GM23338 (cell line): ENCODE results near the gene ANKRD55. TPM values are rescaled to one million over a fixed set of nuclear protein-coding genes. Genes with fewer than 3 reads are reported as not detected.

Experiments
- ATAC-seq: fragments of 200-7000 bp; cut with Tn5 transposase; 3 replicates; pipeline ENCODE4 v1.9.1; 2020
- DNase-seq: peaks from one replicate; pipeline ENCODE4 v3.0.0-alpha.2; 2015; ENCODE audit warnings: low spot score
- H2AFZ ChIP-seq: fragments of 200-600 bp; sonication (generic); 2 replicates; pipeline ENCODE4 v1.8.0; 2016; ENCODE audit warnings: antibody characterized with exemption, mild to moderate bottlenecking, moderate library complexity
- H3F3A ChIP-seq: fragments of 200-600 bp; sonication (generic); replicated peaks from 2 replicates; pipeline ENCODE4 v1.8.0; 2017; ENCODE audit warnings: antibody characterized with exemption, mixed run types, low read depth
- H3K27ac ChIP-seq: fragments of 200-600 bp; sonication (generic); 2 replicates; pipeline ENCODE4 v1.6.1; 2016; ENCODE audit warnings: low read depth
- H3K27me3 ChIP-seq: fragments of 200-600 bp; sonication (generic); 2 replicates; pipeline ENCODE4 v1.8.0; 2016; ENCODE audit warnings: mild to moderate bottlenecking, mixed run types, moderate library complexity; ENCODE audit not compliant: insufficient read depth
- H3K36me3 ChIP-seq: fragments of 200-600 bp; sonication (generic); 2 replicates; pipeline ENCODE4 v1.8.0; 2016; ENCODE audit warnings: mild to moderate bottlenecking; ENCODE audit not compliant: insufficient read depth
- H3K4me1 ChIP-seq: fragments of 200-600 bp; sonication (generic); 2 replicates; pipeline ENCODE4 v1.8.0; 2016; ENCODE audit warnings: mild to moderate bottlenecking, moderate library complexity; ENCODE audit not compliant: insufficient read depth
- H3K4me2 ChIP-seq: fragments of 200-600 bp; sonication (generic); 2 replicates; pipeline ENCODE4 v1.7.1; 2017; ENCODE audit warnings: mixed run types
- H3K4me3 ChIP-seq: fragments of 200-600 bp; sonication (generic); 2 replicates; pipeline ENCODE4 v1.6.1; 2016; ENCODE audit warnings: mixed run types
- H3K79me2 ChIP-seq: fragments of 200-600 bp; sonication (generic); replicated peaks from 2 replicates; pipeline ENCODE4 v1.8.0; 2017; ENCODE audit warnings: mild to moderate bottlenecking; ENCODE audit not compliant: insufficient read depth
- H3K9me2 ChIP-seq: fragments of 200-600 bp; sonication (generic); 2 replicates; pipeline ENCODE4 v1.8.0; 2017; ENCODE audit not compliant: insufficient read depth
- H4K20me1 ChIP-seq: fragments of 200-600 bp; sonication (generic); replicated peaks from 2 replicates; pipeline ENCODE4 v1.8.0; 2017; ENCODE audit warnings: mild to moderate bottlenecking; ENCODE audit not compliant: insufficient read depth
- H3K27ac Mint-ChIP-seq: 2 replicates; pipeline ENCODE4 v1.8.0; 2020; ENCODE audit warnings: inconsistent platforms, mild to moderate bottlenecking, moderate library complexity, mixed read lengths
- H3K27me3 Mint-ChIP-seq: 3 replicates; pipeline ENCODE4 v1.8.0; 2022; ENCODE audit warnings: low read depth, mild to moderate bottlenecking, moderate library complexity, mixed read lengths, inconsistent platforms; ENCODE audit not compliant: insufficient read depth, poor library complexity
- H3K36me3 Mint-ChIP-seq: 3 replicates; pipeline ENCODE4 v1.8.0; 2021; ENCODE audit warnings: low read depth, mild to moderate bottlenecking, inconsistent platforms, moderate library complexity, mixed read lengths
- H3K4me1 Mint-ChIP-seq: 3 replicates; pipeline ENCODE4 v1.8.0; 2020; ENCODE audit warnings: mild to moderate bottlenecking, inconsistent platforms, mixed read lengths
- H3K4me3 Mint-ChIP-seq: 3 replicates; pipeline ENCODE4 v1.8.0; 2021; ENCODE audit warnings: moderate library complexity, mild to moderate bottlenecking, inconsistent platforms, mixed read lengths
- H3K9me3 Mint-ChIP-seq: 3 replicates; pipeline ENCODE4 v1.8.0; 2020; ENCODE audit warnings: moderate library complexity, mild to moderate bottlenecking, inconsistent platforms, mixed read lengths
- CREB1 ChIP-seq: fragments of 250-450 bp; sonication (Bioruptor Pico); IDR thresholded peaks from 2 replicates; pipeline ENCODE4 v1.5.0; 2020; ENCODE audit warnings: low read depth, mild to moderate bottlenecking, moderate library complexity
- EZH2 ChIP-seq: fragments of 200-600 bp; sonication (generic); IDR thresholded peaks from one replicate; pipeline ENCODE4 v1.8.0; 2017; ENCODE audit warnings: antibody characterized with exemption, mild to moderate bottlenecking, low read depth; ENCODE audit not compliant: unreplicated experiment
- EZH2phosphoT487 ChIP-seq: fragments of 200-600 bp; sonication (generic); IDR thresholded peaks from one replicate; pipeline ENCODE4 v1.8.1; 2018; ENCODE audit warnings: antibody characterized with exemption; ENCODE audit not compliant: unreplicated experiment
- JUNB ChIP-seq: IDR thresholded peaks from one replicate; pipeline ENCODE4 v1.6.1; 2016; ENCODE audit warnings: antibody characterized with exemption; ENCODE audit not compliant: unreplicated experiment
- POLR2AphosphoS5 ChIP-seq: IDR thresholded peaks from 2 replicates; pipeline ENCODE4 v1.6.1; 2016; ENCODE audit warnings: antibody characterized with exemption, low read depth
- STAT1 ChIP-seq: IDR thresholded peaks from one replicate; pipeline ENCODE4 v1.6.1; 2016; ENCODE audit warnings: antibody characterized with exemption; ENCODE audit not compliant: unreplicated experiment
- ZNF114 ChIP-seq: fragments of 250-450 bp; sonication (Bioruptor Pico); IDR thresholded peaks from 2 replicates; pipeline ENCODE4 v1.5.0; 2020; ENCODE audit warnings: mild to moderate bottlenecking, moderate library complexity
- ZNF331 ChIP-seq: fragments of 250-450 bp; sonication (Bioruptor Pico); IDR thresholded peaks from 2 replicates; pipeline ENCODE4 v1.5.0; 2020; ENCODE audit warnings: low read depth, mild to moderate bottlenecking, moderate library complexity
- polyA plus RNA-seq: library from polyadenylated mRNA; unstranded; fragments of >200 nt; fragmentation: Nextera tagmentation; extraction: Ambion mirVana; gene quantifications from 2 replicates; pipeline ENCODE4 v1.2.1, GENCODE V29; 2016
- total RNA-seq: library from RNA; depleted of rRNA; stranded (reverse); fragments of >200 nt; shearing (Covaris generic); gene quantifications from 2 replicates; pipeline ENCODE4 v1.2.3, GENCODE V29; 2014
- TF ChIP-seq, protein P1 (sequence below), 2 experiments: fragments of 200-600 bp in 1 of 2; sonication (generic) in 1 of 2; conservative IDR thresholded peaks; 2 replicates each; pipeline versions ENCODE4 v1.5.1 to v1.6.1; 2016 to 2017; ENCODE audit warnings: antibody characterized with exemption in 2 of 2, low read depth in 2 of 2, mild to moderate bottlenecking in 2 of 2, moderate library complexity in 1 of 2
- TF ChIP-seq, protein P2 (sequence below): fragments of 250-450 bp; sonication (Bioruptor Pico); IDR thresholded peaks from 2 replicates; pipeline ENCODE4 v1.5.0; 2020; ENCODE audit warnings: mild to moderate bottlenecking, moderate library complexity
- TF ChIP-seq, protein P3 (sequence below): IDR thresholded peaks from one replicate; pipeline ENCODE4 v1.6.1; 2018; ENCODE audit warnings: antibody characterized with exemption; ENCODE audit not compliant: unreplicated experiment

Gene ANKRD55
- total and polyA plus RNA-seq, 2 experiments from 2014 or later, result not detected

DNA sequence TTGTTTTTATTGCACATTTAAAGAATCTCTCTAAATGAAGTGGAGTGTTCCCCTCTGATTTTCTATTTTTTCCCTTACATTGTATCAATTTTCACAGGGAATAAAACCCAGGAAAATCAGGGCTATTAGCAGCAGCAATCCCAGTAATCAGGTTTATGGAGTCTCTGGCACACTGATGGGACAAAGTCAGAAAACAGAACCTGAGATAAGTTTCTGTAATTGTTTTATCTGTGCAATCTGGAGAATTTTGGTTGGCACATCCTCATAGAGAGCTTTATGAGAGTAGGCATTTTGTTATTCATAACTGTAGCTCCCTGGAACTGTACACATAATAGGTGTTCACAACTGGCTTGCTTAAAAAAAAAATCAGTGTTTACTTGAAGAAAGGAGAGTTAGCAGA, 141.5 kb downstream of the ANKRD55 start:
- Mint-ChIP-seq H3K9me3 (no peaks in the 10 kb centered on the region; the same call in 2 of the 3 replicates), H3K4me3 (no peak overlapping the region), H3K27ac (no peak overlapping the region), H3K27me3 (peaks cover 2% of the 10 kb centered on the region), H3K36me3 (no peaks in the 10 kb centered on the region), H3K4me1 (no peaks in the 10 kb centered on the region)
- DNase-seq (no peak), ATAC-seq (no peak)
- Histone ChIP-seq H3K4me2 (no peak overlapping the region), H2AFZ (no peak overlapping the region), H3K27ac (no peak overlapping the region), H3K36me3 (no peaks in the 10 kb centered on the region), H4K20me1 (no peaks in the 10 kb centered on the region), H3F3A (no peaks in the 10 kb centered on the region), H3K9me2 (no peaks in the 10 kb centered on the region), H3K4me3 (no peak overlapping the region), H3K4me1 (no peaks in the 10 kb centered on the region), H3K27me3 (no peaks in the 10 kb centered on the region), H3K79me2 (no peaks in the 10 kb centered on the region)
- TF ChIP-seq EZH2phosphoT487 (no peak), EZH2 (no peak), CREB1 (no peak), JUNB (no peak), ZNF114 (CRISPR knock-in tag) (no peak), ZNF331 (CRISPR knock-in tag) (no peak), POLR2AphosphoS5 (no peak), STAT1 (no peak)
- TF ChIP-seq, protein P1, sequence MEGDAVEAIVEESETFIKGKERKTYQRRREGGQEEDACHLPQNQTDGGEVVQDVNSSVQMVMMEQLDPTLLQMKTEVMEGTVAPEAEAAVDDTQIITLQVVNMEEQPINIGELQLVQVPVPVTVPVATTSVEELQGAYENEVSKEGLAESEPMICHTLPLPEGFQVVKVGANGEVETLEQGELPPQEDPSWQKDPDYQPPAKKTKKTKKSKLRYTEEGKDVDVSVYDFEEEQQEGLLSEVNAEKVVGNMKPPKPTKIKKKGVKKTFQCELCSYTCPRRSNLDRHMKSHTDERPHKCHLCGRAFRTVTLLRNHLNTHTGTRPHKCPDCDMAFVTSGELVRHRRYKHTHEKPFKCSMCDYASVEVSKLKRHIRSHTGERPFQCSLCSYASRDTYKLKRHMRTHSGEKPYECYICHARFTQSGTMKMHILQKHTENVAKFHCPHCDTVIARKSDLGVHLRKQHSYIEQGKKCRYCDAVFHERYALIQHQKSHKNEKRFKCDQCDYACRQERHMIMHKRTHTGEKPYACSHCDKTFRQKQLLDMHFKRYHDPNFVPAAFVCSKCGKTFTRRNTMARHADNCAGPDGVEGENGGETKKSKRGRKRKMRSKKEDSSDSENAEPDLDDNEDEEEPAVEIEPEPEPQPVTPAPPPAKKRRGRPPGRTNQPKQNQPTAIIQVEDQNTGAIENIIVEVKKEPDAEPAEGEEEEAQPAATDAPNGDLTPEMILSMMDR (conservative IDR thresholded peaks at IDR 0.05; ENCODE audit: low read depth in 2 of 2), result no peak
- TF ChIP-seq, protein P2, sequence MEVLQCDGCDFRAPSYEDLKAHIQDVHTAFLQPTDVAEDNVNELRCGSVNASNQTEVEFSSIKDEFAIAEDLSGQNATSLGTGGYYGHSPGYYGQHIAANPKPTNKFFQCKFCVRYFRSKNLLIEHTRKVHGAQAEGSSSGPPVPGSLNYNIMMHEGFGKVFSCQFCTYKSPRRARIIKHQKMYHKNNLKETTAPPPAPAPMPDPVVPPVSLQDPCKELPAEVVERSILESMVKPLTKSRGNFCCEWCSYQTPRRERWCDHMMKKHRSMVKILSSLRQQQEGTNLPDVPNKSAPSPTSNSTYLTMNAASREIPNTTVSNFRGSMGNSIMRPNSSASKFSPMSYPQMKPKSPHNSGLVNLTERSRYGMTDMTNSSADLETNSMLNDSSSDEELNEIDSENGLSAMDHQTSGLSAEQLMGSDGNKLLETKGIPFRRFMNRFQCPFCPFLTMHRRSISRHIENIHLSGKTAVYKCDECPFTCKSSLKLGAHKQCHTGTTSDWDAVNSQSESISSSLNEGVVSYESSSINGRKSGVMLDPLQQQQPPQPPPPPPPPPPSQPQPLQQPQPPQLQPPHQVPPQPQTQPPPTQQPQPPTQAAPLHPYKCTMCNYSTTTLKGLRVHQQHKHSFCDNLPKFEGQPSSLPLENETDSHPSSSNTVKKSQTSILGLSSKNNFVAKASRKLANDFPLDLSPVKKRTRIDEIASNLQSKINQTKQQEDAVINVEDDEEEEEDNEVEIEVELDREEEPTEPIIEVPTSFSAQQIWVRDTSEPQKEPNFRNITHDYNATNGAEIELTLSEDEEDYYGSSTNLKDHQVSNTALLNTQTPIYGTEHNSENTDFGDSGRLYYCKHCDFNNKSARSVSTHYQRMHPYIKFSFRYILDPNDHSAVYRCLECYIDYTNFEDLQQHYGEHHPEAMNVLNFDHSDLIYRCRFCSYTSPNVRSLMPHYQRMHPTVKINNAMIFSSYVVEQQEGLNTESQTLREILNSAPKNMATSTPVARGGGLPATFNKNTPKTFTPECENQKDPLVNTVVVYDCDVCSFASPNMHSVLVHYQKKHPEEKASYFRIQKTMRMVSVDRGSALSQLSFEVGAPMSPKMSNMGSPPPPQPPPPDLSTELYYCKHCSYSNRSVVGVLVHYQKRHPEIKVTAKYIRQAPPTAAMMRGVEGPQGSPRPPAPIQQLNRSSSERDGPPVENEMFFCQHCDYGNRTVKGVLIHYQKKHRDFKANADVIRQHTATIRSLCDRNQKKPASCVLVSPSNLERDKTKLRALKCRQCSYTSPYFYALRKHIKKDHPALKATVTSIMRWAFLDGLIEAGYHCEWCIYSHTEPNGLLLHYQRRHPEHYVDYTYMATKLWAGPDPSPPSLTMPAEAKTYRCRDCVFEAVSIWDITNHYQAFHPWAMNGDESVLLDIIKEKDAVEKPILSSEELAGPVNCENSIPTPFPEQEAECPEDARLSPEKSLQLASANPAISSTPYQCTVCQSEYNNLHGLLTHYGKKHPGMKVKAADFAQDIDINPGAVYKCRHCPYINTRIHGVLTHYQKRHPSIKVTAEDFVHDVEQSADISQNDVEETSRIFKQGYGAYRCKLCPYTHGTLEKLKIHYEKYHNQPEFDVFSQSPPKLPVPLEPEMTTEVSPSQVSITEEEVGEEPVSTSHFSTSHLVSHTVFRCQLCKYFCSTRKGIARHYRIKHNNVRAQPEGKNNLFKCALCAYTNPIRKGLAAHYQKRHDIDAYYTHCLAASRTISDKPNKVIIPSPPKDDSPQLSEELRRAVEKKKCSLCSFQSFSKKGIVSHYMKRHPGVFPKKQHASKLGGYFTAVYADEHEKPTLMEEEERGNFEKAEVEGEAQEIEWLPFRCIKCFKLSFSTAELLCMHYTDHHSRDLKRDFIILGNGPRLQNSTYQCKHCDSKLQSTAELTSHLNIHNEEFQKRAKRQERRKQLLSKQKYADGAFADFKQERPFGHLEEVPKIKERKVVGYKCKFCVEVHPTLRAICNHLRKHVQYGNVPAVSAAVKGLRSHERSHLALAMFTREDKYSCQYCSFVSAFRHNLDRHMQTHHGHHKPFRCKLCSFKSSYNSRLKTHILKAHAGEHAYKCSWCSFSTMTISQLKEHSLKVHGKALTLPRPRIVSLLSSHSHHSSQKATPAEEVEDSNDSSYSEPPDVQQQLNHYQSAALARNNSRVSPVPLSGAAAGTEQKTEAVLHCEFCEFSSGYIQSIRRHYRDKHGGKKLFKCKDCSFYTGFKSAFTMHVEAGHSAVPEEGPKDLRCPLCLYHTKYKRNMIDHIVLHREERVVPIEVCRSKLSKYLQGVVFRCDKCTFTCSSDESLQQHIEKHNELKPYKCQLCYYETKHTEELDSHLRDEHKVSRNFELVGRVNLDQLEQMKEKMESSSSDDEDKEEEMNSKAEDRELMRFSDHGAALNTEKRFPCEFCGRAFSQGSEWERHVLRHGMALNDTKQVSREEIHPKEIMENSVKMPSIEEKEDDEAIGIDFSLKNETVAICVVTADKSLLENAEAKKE (CRISPR knock-in tag), result no peak
- TF ChIP-seq, protein P3, sequence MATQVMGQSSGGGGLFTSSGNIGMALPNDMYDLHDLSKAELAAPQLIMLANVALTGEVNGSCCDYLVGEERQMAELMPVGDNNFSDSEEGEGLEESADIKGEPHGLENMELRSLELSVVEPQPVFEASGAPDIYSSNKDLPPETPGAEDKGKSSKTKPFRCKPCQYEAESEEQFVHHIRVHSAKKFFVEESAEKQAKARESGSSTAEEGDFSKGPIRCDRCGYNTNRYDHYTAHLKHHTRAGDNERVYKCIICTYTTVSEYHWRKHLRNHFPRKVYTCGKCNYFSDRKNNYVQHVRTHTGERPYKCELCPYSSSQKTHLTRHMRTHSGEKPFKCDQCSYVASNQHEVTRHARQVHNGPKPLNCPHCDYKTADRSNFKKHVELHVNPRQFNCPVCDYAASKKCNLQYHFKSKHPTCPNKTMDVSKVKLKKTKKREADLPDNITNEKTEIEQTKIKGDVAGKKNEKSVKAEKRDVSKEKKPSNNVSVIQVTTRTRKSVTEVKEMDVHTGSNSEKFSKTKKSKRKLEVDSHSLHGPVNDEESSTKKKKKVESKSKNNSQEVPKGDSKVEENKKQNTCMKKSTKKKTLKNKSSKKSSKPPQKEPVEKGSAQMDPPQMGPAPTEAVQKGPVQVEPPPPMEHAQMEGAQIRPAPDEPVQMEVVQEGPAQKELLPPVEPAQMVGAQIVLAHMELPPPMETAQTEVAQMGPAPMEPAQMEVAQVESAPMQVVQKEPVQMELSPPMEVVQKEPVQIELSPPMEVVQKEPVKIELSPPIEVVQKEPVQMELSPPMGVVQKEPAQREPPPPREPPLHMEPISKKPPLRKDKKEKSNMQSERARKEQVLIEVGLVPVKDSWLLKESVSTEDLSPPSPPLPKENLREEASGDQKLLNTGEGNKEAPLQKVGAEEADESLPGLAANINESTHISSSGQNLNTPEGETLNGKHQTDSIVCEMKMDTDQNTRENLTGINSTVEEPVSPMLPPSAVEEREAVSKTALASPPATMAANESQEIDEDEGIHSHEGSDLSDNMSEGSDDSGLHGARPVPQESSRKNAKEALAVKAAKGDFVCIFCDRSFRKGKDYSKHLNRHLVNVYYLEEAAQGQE, result no peak
